Activated naive CD8-positive, alpha-beta T cell treated with anti-CD3 and anti-CD28 coated beads for 36 hours (primary cell): ENCODE measurements around the gene RNPS1. TPM values are rescaled to one million over a fixed set of nuclear protein-coding genes. Genes with fewer than 3 reads are reported as not detected.

Experiments used
- DNase-seq: peaks from one replicate; pipeline ENCODE4 v3.0.0; 2021
- H3K27ac Mint-ChIP-seq: one replicate; pipeline ENCODE4 v1.8.0; 2022; ENCODE audit warnings: mild to moderate bottlenecking, moderate library complexity, mixed read lengths
- H3K27me3 Mint-ChIP-seq: one replicate; pipeline ENCODE4 v1.8.0; 2022; ENCODE audit warnings: mild to moderate bottlenecking, mixed read lengths
- H3K36me3 Mint-ChIP-seq: one replicate; pipeline ENCODE4 v1.8.0; 2021; ENCODE audit warnings: mild to moderate bottlenecking, mixed read lengths
- H3K4me1 Mint-ChIP-seq: one replicate; pipeline ENCODE4 v1.8.0; 2021; ENCODE audit warnings: mixed read lengths
- H3K4me3 Mint-ChIP-seq: one replicate; pipeline ENCODE4 v1.8.0; 2022; ENCODE audit warnings: mild to moderate bottlenecking, moderate library complexity, mixed read lengths
- H3K9me3 Mint-ChIP-seq: one replicate; pipeline ENCODE4 v1.8.0; 2022; ENCODE audit warnings: mixed read lengths
- total RNA-seq, 2 experiments: library from RNA; stranded (reverse); gene quantifications; one replicate each; pipeline ENCODE4 v1.2.3, GENCODE V29; 2021

The RNPS1 gene
- total RNA-seq, 2 experiments from 2014 or later: 403 to 415 TPM

- no peaks in the 10 kb centered on the region for H3K9me3 Mint-ChIP-seq
- H3K36me3 Mint-ChIP-seq: peaks cover 7% of the 10 kb centered on the region
- DNase-seq: no peak
- H3K4me3 Mint-ChIP-seq: no peak within 1 kb of the TSS
- no peaks in the 10 kb centered on the region for H3K4me1 Mint-ChIP-seq
- no peak within 1 kb of the TSS for H3K27ac Mint-ChIP-seq
- peaks cover 4% of the 10 kb centered on the region for H3K27me3 Mint-ChIP-seq
Measured at GRCh38 chr16:2236337-2237101, 31.4 kb downstream of the RNPS1 start, which contains the start of gene DNASE1L2. TSS of gene DNASE1L2 (plus strand) at chr16:2236444. CDS start at chr16:2236817, 373 bp downstream.

DNA sequence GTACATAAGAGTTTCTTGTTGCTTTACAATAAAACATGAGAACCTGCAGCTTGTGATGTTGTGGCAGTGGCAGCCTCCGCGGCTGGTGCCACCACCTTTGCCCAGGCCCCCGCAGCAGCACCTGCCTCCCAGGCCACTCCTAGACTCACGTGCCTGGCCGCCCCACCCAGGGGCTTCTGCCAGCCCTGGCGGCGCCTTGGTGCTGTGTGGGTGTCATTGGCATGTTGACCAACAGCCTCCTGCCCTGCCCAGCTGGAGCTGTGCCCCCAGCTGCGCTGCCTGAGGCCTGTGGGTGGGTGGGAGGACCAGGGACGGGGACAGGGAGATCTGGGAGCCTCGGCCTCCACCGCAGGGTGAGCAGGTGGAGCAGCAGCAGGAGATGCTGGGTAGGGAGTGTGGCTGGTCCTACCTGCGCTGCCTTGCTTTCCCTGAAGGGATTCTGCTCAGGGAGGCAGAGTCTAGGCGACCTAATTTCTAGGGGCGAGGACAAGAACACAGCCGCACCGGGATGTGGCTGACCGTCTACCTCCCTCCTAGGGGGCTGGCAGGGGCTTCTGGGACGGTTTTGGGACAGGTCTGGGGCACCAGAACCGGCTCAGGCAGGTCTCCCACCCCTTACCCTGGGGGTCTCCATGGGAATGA, 32.1 kb downstream of the RNPS1 start:
- Mint-ChIP-seq H3K27me3 (peaks cover 4% of the 10 kb centered on the region), H3K4me1 (no peaks in the 10 kb centered on the region), H3K9me3 (no peaks in the 10 kb centered on the region), H3K4me3 (no peak overlapping the region), H3K27ac (no peak overlapping the region), H3K36me3 (peaks cover 7% of the 10 kb centered on the region)
- no peak for DNase-seq

- Mint-ChIP-seq H3K9me3 (no peaks in the 10 kb centered on the region), H3K4me1 (no peaks in the 10 kb centered on the region), H3K27ac (no peak overlapping the region), H3K36me3 (peaks cover 7% of the 10 kb centered on the region), H3K4me3 (no peak overlapping the region), H3K27me3 (peaks cover 4% of the 10 kb centered on the region)
- DNase-seq: no peak
Measured at GRCh38 chr16:2235234-2235651, 32.7 kb downstream of the RNPS1 start.

- Mint-ChIP-seq H3K9me3 (no peaks in the 10 kb centered on the region), H3K4me3 (no peak overlapping the region), H3K4me1 (no peaks in the 10 kb centered on the region), H3K27ac (no peak overlapping the region), H3K27me3 (peaks cover 4% of the 10 kb centered on the region), H3K36me3 (peaks cover 11% of the 10 kb centered on the region)
- no peak for DNase-seq
Measured at GRCh38 chr16:2234813-2235170, 33.1 kb downstream of the RNPS1 start.

DNA sequence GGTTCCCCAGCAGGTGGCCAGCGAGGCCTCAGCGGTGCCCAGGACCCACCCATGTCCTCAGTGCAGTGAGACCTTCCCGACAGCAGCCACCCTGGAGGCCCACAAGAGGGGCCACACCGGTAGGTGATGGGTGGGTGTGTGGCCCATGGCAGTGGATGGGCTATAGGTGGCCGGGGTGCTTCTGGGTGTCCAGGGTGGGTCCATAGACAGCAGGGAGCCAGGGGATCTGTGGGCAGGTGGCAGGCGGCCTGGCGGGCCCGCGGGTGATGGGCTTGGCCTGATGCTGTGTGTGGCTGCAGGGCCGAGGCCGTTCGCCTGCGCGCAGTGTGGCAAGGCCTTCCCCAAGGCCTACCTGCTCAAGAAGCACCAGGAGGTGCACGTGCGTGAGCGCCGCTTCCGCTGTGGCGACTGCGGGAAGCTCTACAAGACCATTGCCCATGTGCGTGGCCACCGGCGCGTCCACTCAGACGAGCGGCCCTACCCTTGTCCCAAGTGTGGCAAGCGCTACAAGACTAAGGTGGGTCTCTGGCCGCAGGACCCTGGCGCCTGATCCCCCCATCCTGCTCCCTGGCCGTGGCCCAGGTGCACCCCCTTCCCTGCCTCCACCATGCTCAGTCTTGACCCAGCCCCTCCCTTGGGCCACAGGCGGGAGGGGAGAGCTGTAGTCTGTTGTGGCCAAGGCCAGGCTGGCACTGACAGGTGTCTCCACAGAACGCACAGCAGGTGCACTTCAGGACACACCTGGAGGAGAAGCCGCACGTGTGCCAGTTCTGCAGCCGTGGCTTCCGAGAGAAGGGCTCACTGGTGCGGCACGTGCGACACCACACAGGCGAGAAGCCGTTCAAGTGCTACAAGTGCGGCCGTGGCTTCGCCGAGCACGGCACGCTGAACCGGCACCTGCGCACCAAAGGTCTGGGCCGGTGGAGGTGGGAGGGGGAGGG, 33.8 kb downstream of the RNPS1 start:
- no peaks in the 10 kb centered on the region for H3K9me3 Mint-ChIP-seq
- H3K36me3 Mint-ChIP-seq: peaks cover 11% of the 10 kb centered on the region
- no peak overlapping the region for H3K4me3 Mint-ChIP-seq
- no peaks in the 10 kb centered on the region for H3K4me1 Mint-ChIP-seq
- H3K27me3 Mint-ChIP-seq: peaks cover 4% of the 10 kb centered on the region
- no peak overlapping the region for H3K27ac Mint-ChIP-seq
- no peak for DNase-seq

GRCh38 chr16:2233046-2233775, 34.7 kb downstream of the RNPS1 start:
- Mint-ChIP-seq H3K27me3 (peaks cover 4% of the 10 kb centered on the region), H3K36me3 (peaks cover 12% of the 10 kb centered on the region), H3K27ac (no peak overlapping the region), H3K4me1 (no peaks in the 10 kb centered on the region), H3K4me3 (no peak overlapping the region), H3K9me3 (no peaks in the 10 kb centered on the region)
- no peak for DNase-seq

DNA sequence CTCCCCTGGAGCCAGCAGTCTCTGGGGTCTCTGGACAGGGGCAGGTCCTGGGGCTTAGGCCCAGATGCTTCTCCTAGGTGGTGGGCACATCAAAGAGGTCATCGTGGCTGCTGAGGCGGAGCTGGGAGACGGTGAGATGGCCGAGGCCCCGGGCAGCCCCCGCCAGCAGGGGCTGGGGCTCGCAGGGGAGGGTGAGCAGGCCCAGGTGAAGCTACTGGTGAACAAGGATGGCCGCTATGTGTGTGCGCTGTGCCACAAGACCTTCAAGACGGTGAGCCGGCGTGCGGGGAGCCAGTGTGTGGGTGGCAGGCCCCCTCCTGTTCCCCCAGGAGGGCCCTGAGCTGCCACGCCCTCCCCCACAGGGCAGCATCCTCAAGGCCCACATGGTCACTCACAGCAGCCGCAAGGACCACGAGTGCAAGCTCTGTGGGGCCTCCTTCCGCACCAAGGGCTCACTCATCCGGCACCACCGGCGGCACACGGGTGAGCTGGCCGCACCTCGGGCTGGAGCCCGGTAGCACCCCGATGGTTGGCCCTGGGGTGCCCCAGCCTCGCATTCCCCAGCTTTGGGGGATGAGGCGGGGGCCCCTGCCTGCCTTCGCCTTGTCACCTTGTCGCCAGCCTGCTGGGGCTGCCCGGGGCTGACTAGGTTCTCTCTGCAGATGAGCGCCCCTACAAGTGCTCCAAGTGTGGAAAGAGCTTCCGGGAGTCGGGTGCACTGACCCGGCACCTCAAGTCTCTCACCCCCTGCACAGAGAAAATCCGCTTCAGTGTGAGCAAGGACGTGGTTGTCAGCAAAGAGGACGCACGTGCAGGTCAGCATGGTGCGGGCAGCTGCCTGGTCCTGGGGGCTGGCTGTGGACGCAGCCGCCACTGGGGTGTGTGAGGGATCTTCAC, 35.6 kb downstream of the RNPS1 start:
- Mint-ChIP-seq H3K27me3 (peaks cover 2% of the 10 kb centered on the region), H3K36me3 (peaks cover 12% of the 10 kb centered on the region), H3K4me3 (no peak overlapping the region), H3K4me1 (no peaks in the 10 kb centered on the region), H3K27ac (no peak overlapping the region), H3K9me3 (no peaks in the 10 kb centered on the region)
- DNase-seq: no peak

GRCh38 chr16:2231016-2231931, 36.7 kb downstream of the RNPS1 start:
- Mint-ChIP-seq H3K4me3 (no peak overlapping the region), H3K27ac (no peak overlapping the region), H3K36me3 (peaks cover 12% of the 10 kb centered on the region), H3K27me3 (no peaks in the 10 kb centered on the region), H3K9me3 (no peaks in the 10 kb centered on the region), H3K4me1 (peaks cover 1% of the 10 kb centered on the region)
- no peak for DNase-seq

DNA sequence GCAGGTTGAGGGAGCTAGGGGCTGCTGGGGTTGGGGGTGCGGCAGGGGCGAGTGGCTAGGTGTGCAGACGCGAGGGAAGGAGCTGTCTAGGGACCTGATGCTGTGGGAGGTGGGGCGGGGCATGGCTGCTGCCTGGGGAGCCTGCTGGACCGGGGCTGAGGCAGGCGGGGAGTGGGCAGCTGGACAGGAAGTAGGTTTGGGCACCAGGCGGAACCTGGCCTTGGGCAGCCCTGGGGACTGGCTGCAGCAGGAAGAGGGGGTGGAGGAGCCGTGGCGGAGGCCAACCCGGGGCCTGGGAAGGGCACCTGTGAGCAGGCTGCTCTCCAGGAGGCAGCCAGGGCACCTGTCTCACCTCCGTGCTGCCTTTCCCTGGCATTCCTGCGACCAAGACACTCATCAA, 37.5 kb downstream of the RNPS1 start:
- no peaks in the 10 kb centered on the region for H3K27me3 Mint-ChIP-seq
- H3K36me3 Mint-ChIP-seq: peaks cover 15% of the 10 kb centered on the region
- no peak for DNase-seq
- H3K4me1 Mint-ChIP-seq: peaks cover 6% of the 10 kb centered on the region
- no peak overlapping the region for H3K27ac Mint-ChIP-seq
- H3K9me3 Mint-ChIP-seq: no peaks in the 10 kb centered on the region
- no peak overlapping the region for H3K4me3 Mint-ChIP-seq

GRCh38 chr16:2229632-2230250, 38.2 kb downstream of the RNPS1 start:
- Mint-ChIP-seq H3K27ac (no peak overlapping the region), H3K36me3 (peaks cover 16% of the 10 kb centered on the region), H3K27me3 (no peaks in the 10 kb centered on the region), H3K9me3 (no peaks in the 10 kb centered on the region), H3K4me1 (peaks cover 9% of the 10 kb centered on the region), H3K4me3 (no peak overlapping the region)
- DNase-seq: no peak

- H3K9me3 Mint-ChIP-seq: no peaks in the 10 kb centered on the region
- H3K4me3 Mint-ChIP-seq: no peak overlapping the region
- no peaks in the 10 kb centered on the region for H3K27me3 Mint-ChIP-seq
- H3K36me3 Mint-ChIP-seq: peaks cover 20% of the 10 kb centered on the region
- no peak for DNase-seq
- peaks cover 9% of the 10 kb centered on the region for H3K4me1 Mint-ChIP-seq
- H3K27ac Mint-ChIP-seq: no peak overlapping the region
Measured at GRCh38 chr16:2229091-2229490, 38.8 kb downstream of the RNPS1 start.

- DNase-seq: no peak
- no peak overlapping the region for H3K27ac Mint-ChIP-seq
- H3K4me1 Mint-ChIP-seq: peaks cover 9% of the 10 kb centered on the region
- no peak overlapping the region for H3K4me3 Mint-ChIP-seq
- H3K27me3 Mint-ChIP-seq: no peaks in the 10 kb centered on the region
- peaks cover 17% of the 10 kb centered on the region for H3K36me3 Mint-ChIP-seq
- no peaks in the 10 kb centered on the region for H3K9me3 Mint-ChIP-seq
Measured at GRCh38 chr16:2228161-2228824, 39.6 kb downstream of the RNPS1 start.
